ENCODE data around the gene AKIRIN1.
"Not testable (repeated sequence)": the region's sequence is repeated elsewhere in the genome, so short reads cannot be mapped to it uniquely, and the experiment has no call there.

Gene AKIRIN1

GRCh38 chr1:39016604-39017171 is 25.6 kb downstream of the AKIRIN1 start:
- Histone ChIP-seq H3K9me3 (ENCODE audit: control insufficient read depth in 2 of 2, low read length in 2 of 2) (no peaks in the 10 kb centered on the region), H3K27me3 (ENCODE audit: control insufficient read depth in 2 of 2, insufficient read depth in 2 of 2, low read length in 2 of 2) (no peaks in the 10 kb centered on the region), H3K36me3 (ENCODE audit: control insufficient read depth in 2 of 2, insufficient read depth in 2 of 2, low read length in 2 of 2) (peaks cover 0 to 2% of the 10 kb centered on the region in 2 donors), H3K4me1 (ENCODE audit: control insufficient read depth in 2 of 2, insufficient read depth in 2 of 2, low read length in 2 of 2) (no peaks in the 10 kb centered on the region), H3K27ac (ENCODE audit: low read depth in 2 of 2, low read length in 2 of 2) (no peak overlapping the region), H3K4me3 (ENCODE audit: low read length in 2 of 2) (no peak overlapping the region), H3K9ac (ENCODE audit: low read depth in 1 of 2, low read length in 2 of 2) (no peak overlapping the region)

GRCh38 chr1:39017266-39017665 is 26.2 kb downstream of the AKIRIN1 start:
- no peaks in the 10 kb centered on the region for H3K4me1 ChIP-seq (ENCODE audit: control insufficient read depth in 2 of 2, insufficient read depth in 2 of 2, low read length in 2 of 2)
- no peak overlapping the region for H3K27ac ChIP-seq (ENCODE audit: low read depth in 2 of 2, low read length in 2 of 2)
- no peaks in the 10 kb centered on the region for H3K9me3 ChIP-seq (ENCODE audit: control insufficient read depth in 2 of 2, low read length in 2 of 2)
- H3K9ac ChIP-seq (ENCODE audit: low read depth in 1 of 2, low read length in 2 of 2) = no peak overlapping the region
- H3K36me3 ChIP-seq (ENCODE audit: control insufficient read depth in 2 of 2, insufficient read depth in 2 of 2, low read length in 2 of 2) = no peaks in the 10 kb centered on the region
- H3K4me3 ChIP-seq (ENCODE audit: low read length in 2 of 2) = no peak overlapping the region
- H3K27me3 ChIP-seq (ENCODE audit: control insufficient read depth in 2 of 2, insufficient read depth in 2 of 2, low read length in 2 of 2) = no peaks in the 10 kb centered on the region

GRCh38 chr1:39020494-39020893 is 29.4 kb downstream of the AKIRIN1 start:
- H3K9ac ChIP-seq (ENCODE audit: low read depth in 1 of 2, low read length in 2 of 2); H3K27me3 ChIP-seq (ENCODE audit: control insufficient read depth in 2 of 2, insufficient read depth in 2 of 2, low read length in 2 of 2); H3K27ac ChIP-seq (ENCODE audit: low read depth in 2 of 2, low read length in 2 of 2); H3K4me3 ChIP-seq (ENCODE audit: low read length in 2 of 2); H3K36me3 ChIP-seq (ENCODE audit: control insufficient read depth in 2 of 2, insufficient read depth in 2 of 2, low read length in 2 of 2); H3K4me1 ChIP-seq (ENCODE audit: control insufficient read depth in 2 of 2, insufficient read depth in 2 of 2, low read length in 2 of 2); H3K9me3 ChIP-seq (ENCODE audit: control insufficient read depth in 2 of 2, low read length in 2 of 2): not testable (repeated sequence)

- Histone ChIP-seq H3K4me3 (ENCODE audit: low read length in 2 of 2) (no peak overlapping the region), H3K27me3 (ENCODE audit: control insufficient read depth in 2 of 2, insufficient read depth in 2 of 2, low read length in 2 of 2) (no peaks in the 10 kb centered on the region), H3K9ac (ENCODE audit: low read depth in 1 of 2, low read length in 2 of 2) (no peak overlapping the region), H3K27ac (ENCODE audit: low read depth in 2 of 2, low read length in 2 of 2) (no peak overlapping the region), H3K36me3 (ENCODE audit: control insufficient read depth in 2 of 2, insufficient read depth in 2 of 2, low read length in 2 of 2) (no peaks in the 10 kb centered on the region), H3K4me1 (ENCODE audit: control insufficient read depth in 2 of 2, insufficient read depth in 2 of 2, low read length in 2 of 2) (peaks cover 3 to 5% of the 10 kb centered on the region in 2 donors), H3K9me3 (ENCODE audit: control insufficient read depth in 2 of 2, low read length in 2 of 2) (no peaks in the 10 kb centered on the region)
Observed at GRCh38 chr1:39021426-39021825, 30.4 kb downstream of the AKIRIN1 start.

GRCh38 chr1:39023140-39023539 is 32.1 kb downstream of the AKIRIN1 start:
- H3K9me3 ChIP-seq (ENCODE audit: control insufficient read depth in 2 of 2, low read length in 2 of 2) = no peaks in the 10 kb centered on the region
- no peaks in the 10 kb centered on the region for H3K36me3 ChIP-seq (ENCODE audit: control insufficient read depth in 2 of 2, insufficient read depth in 2 of 2, low read length in 2 of 2)
- no peak overlapping the region for H3K27ac ChIP-seq (ENCODE audit: low read depth in 2 of 2, low read length in 2 of 2)
- H3K9ac ChIP-seq (ENCODE audit: low read depth in 1 of 2, low read length in 2 of 2) = no peak overlapping the region
- H3K4me1 ChIP-seq (ENCODE audit: control insufficient read depth in 2 of 2, insufficient read depth in 2 of 2, low read length in 2 of 2) = peaks cover 3 to 12% of the 10 kb centered on the region in 2 donors
- no peak overlapping the region for H3K4me3 ChIP-seq (ENCODE audit: low read length in 2 of 2)
- no peaks in the 10 kb centered on the region for H3K27me3 ChIP-seq (ENCODE audit: control insufficient read depth in 2 of 2, insufficient read depth in 2 of 2, low read length in 2 of 2)

GRCh38 chr1:39026051-39026865 is 35.2 kb downstream of the AKIRIN1 start, which contains the start of gene NDUFS5:
TSS of gene NDUFS5 (plus strand) at chr1:39026350. CDS start at chr1:39028725, 2,375 bp downstream.
- no peaks in the 10 kb centered on the region for H3K27me3 ChIP-seq (ENCODE audit: control insufficient read depth in 2 of 2, insufficient read depth in 2 of 2, low read length in 2 of 2)
- H3K9me3 ChIP-seq (ENCODE audit: control insufficient read depth in 2 of 2, low read length in 2 of 2) = no peaks in the 10 kb centered on the region
- peak within 1 kb of the TSS; percentile 98 to 99 for H3K9ac ChIP-seq (ENCODE audit: low read depth in 1 of 2, low read length in 2 of 2)
- peaks cover 3 to 12% of the 10 kb centered on the region in 2 donors for H3K4me1 ChIP-seq (ENCODE audit: control insufficient read depth in 2 of 2, insufficient read depth in 2 of 2, low read length in 2 of 2)
- H3K4me3 ChIP-seq (ENCODE audit: low read length in 2 of 2) = peak within 1 kb of the TSS; percentile 99
- peaks cover 10 to 20% of the 10 kb centered on the region in 2 donors for H3K36me3 ChIP-seq (ENCODE audit: control insufficient read depth in 2 of 2, insufficient read depth in 2 of 2, low read length in 2 of 2)
- H3K27ac ChIP-seq (ENCODE audit: low read depth in 2 of 2, low read length in 2 of 2) = peak within 1 kb of the TSS; percentile 95 to 96

GRCh38 chr1:39026866-39027507 is 35.9 kb downstream of the AKIRIN1 start:
- Histone ChIP-seq H3K27ac (ENCODE audit: low read depth in 2 of 2, low read length in 2 of 2) (peak overlapping the region; percentile 95 to 96), H3K36me3 (ENCODE audit: control insufficient read depth in 2 of 2, insufficient read depth in 2 of 2, low read length in 2 of 2) (peaks cover 15 to 22% of the 10 kb centered on the region in 2 donors), H3K27me3 (ENCODE audit: control insufficient read depth in 2 of 2, insufficient read depth in 2 of 2, low read length in 2 of 2) (no peaks in the 10 kb centered on the region), H3K9ac (ENCODE audit: low read depth in 1 of 2, low read length in 2 of 2) (peak overlapping the region; percentile 98 to 99), H3K9me3 (ENCODE audit: control insufficient read depth in 2 of 2, low read length in 2 of 2) (no peaks in the 10 kb centered on the region), H3K4me3 (ENCODE audit: low read length in 2 of 2) (peak overlapping the region; percentile 99), H3K4me1 (ENCODE audit: control insufficient read depth in 2 of 2, insufficient read depth in 2 of 2, low read length in 2 of 2) (peaks cover 3 to 12% of the 10 kb centered on the region in 2 donors)

- Histone ChIP-seq H3K4me1 (ENCODE audit: control insufficient read depth in 2 of 2, insufficient read depth in 2 of 2, low read length in 2 of 2) (no peaks in the 10 kb centered on the region), H3K9ac (ENCODE audit: low read depth in 1 of 2, low read length in 2 of 2) (no peak overlapping the region), H3K9me3 (ENCODE audit: control insufficient read depth in 2 of 2, low read length in 2 of 2) (no peaks in the 10 kb centered on the region), H3K36me3 (ENCODE audit: control insufficient read depth in 2 of 2, insufficient read depth in 2 of 2, low read length in 2 of 2) (peaks cover 42 to 43% of the 10 kb centered on the region in 2 donors), H3K4me3 (ENCODE audit: low read length in 2 of 2) (no peak overlapping the region), H3K27me3 (ENCODE audit: control insufficient read depth in 2 of 2, insufficient read depth in 2 of 2, low read length in 2 of 2) (no peaks in the 10 kb centered on the region), H3K27ac (ENCODE audit: low read depth in 2 of 2, low read length in 2 of 2) (no peak overlapping the region)
Observed at GRCh38 chr1:39034114-39034654, 43.1 kb downstream of the AKIRIN1 start.

- no peak overlapping the region for H3K4me3 ChIP-seq (ENCODE audit: low read length in 2 of 2)
- H3K9ac ChIP-seq (ENCODE audit: low read depth in 1 of 2, low read length in 2 of 2) = no peak overlapping the region
- H3K9me3 ChIP-seq (ENCODE audit: control insufficient read depth in 2 of 2, low read length in 2 of 2) = no peaks in the 10 kb centered on the region
- no peaks in the 10 kb centered on the region for H3K4me1 ChIP-seq (ENCODE audit: control insufficient read depth in 2 of 2, insufficient read depth in 2 of 2, low read length in 2 of 2)
- no peak overlapping the region for H3K27ac ChIP-seq (ENCODE audit: low read depth in 2 of 2, low read length in 2 of 2)
- peaks cover 30 to 33% of the 10 kb centered on the region in 2 donors for H3K36me3 ChIP-seq (ENCODE audit: control insufficient read depth in 2 of 2, insufficient read depth in 2 of 2, low read length in 2 of 2)
- H3K27me3 ChIP-seq (ENCODE audit: control insufficient read depth in 2 of 2, insufficient read depth in 2 of 2, low read length in 2 of 2) = no peaks in the 10 kb centered on the region
Observed at GRCh38 chr1:39036678-39037077, 45.6 kb downstream of the AKIRIN1 start.

- no peak overlapping the region for H3K4me3 ChIP-seq (ENCODE audit: low read length in 2 of 2)
- no peaks in the 10 kb centered on the region for H3K27me3 ChIP-seq (ENCODE audit: control insufficient read depth in 2 of 2, insufficient read depth in 2 of 2, low read length in 2 of 2)
- peaks cover 11 to 13% of the 10 kb centered on the region in 2 donors for H3K36me3 ChIP-seq (ENCODE audit: control insufficient read depth in 2 of 2, insufficient read depth in 2 of 2, low read length in 2 of 2)
- H3K4me1 ChIP-seq (ENCODE audit: control insufficient read depth in 2 of 2, insufficient read depth in 2 of 2, low read length in 2 of 2) = no peaks in the 10 kb centered on the region
- H3K9ac ChIP-seq (ENCODE audit: low read depth in 1 of 2, low read length in 2 of 2) = no peak overlapping the region
- no peak overlapping the region for H3K27ac ChIP-seq (ENCODE audit: low read depth in 2 of 2, low read length in 2 of 2)
- no peaks in the 10 kb centered on the region for H3K9me3 ChIP-seq (ENCODE audit: control insufficient read depth in 2 of 2, low read length in 2 of 2)
Observed at GRCh38 chr1:39043513-39043912, 52.4 kb downstream of the AKIRIN1 start.

Measured in mucosa of rectum (tissue), 2 donors.